H1 (cell line): ENCODE data around the gene TMEM82. TPM values are rescaled to one million over a fixed set of nuclear protein-coding genes. Genes with fewer than 3 reads are reported as not detected.

Experiments
- POLR2AphosphoS5 ChIP-seq: IDR thresholded peaks from 2 replicates; pipeline ENCODE4 v1.6.1; 2011; ENCODE audit warnings: low read depth, low read length
- SP1 ChIP-seq: IDR thresholded peaks from 2 replicates; pipeline ENCODE4 v1.6.1; 2011; ENCODE audit warnings: low read depth, low read length
- polyA plus RNA-seq, 7 experiments: library from polyadenylated mRNA; depleted of rRNA in 3 of 7; stranded (reverse) in 5 of 7; unstranded in 2 of 7; fragments of >200 nt in 5 of 7; fragments of 200-250 nt in 2 of 7; gene quantifications; 1 replicate in 5 of 7; 2 replicates in 1 of 7; 4 replicates in 1 of 7; pipeline versions ENCODE4 v1.2.1 to v1.2.3, GENCODE V29; 2011 to 2013; ENCODE audit warnings: missing spikeins in 2 of 7, mixed read lengths in 2 of 7
- total RNA-seq: library from RNA; stranded (reverse); fragmentation: NEBNext Ultra II Directional; extraction: Animal tissue kit (Norgen Biotek cat#: 25700); gene quantifications from 2 replicates; pipeline ENCODE4 v1.2.1, GENCODE V29; 2021
- TF ChIP-seq, protein P1 (sequence below): fragments of 300-600 bp; sonication (generic); IDR thresholded peaks from 2 replicates; pipeline ENCODE4 v1.7.1; 2012; ENCODE audit warnings: low read length, moderate library complexity, mild to moderate bottlenecking, inconsistent platforms; ENCODE audit not compliant: insufficient replicate concordance
- TF ChIP-seq, protein P2 (sequence below): IDR thresholded peaks from 2 replicates; pipeline ENCODE4 v1.6.1; 2012; ENCODE audit warnings: low read length, inconsistent platforms

The TMEM82 gene
- total and polyA plus RNA-seq, 2 of the 8 experiments (the other 6 are each of a cell fraction or from before 2014, with no cell fraction given), result 0.32 to 2.1 TPM

DNA sequence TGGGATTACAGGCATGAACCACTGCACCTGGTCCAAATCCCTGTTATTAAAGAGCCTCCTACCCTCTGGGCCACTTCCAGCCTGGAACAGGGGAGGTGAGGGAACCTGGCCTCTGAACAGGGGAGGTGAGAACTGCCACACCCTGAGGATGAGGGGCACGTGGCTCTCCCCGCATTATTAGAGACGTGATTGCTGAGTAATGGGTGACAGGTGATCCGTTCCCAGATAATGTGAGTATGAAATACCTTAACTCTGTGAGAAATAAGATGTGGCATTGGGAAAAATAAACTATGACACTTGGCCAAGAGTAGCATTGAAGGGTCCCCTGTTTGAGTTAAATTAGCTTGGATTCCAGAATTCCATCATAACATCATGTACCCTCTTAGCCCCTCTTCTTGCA lies 19.9 kb upstream of the TMEM82 start (continued):
- no peak for TF ChIP-seq POLR2AphosphoS5
- TF ChIP-seq, protein P1, sequence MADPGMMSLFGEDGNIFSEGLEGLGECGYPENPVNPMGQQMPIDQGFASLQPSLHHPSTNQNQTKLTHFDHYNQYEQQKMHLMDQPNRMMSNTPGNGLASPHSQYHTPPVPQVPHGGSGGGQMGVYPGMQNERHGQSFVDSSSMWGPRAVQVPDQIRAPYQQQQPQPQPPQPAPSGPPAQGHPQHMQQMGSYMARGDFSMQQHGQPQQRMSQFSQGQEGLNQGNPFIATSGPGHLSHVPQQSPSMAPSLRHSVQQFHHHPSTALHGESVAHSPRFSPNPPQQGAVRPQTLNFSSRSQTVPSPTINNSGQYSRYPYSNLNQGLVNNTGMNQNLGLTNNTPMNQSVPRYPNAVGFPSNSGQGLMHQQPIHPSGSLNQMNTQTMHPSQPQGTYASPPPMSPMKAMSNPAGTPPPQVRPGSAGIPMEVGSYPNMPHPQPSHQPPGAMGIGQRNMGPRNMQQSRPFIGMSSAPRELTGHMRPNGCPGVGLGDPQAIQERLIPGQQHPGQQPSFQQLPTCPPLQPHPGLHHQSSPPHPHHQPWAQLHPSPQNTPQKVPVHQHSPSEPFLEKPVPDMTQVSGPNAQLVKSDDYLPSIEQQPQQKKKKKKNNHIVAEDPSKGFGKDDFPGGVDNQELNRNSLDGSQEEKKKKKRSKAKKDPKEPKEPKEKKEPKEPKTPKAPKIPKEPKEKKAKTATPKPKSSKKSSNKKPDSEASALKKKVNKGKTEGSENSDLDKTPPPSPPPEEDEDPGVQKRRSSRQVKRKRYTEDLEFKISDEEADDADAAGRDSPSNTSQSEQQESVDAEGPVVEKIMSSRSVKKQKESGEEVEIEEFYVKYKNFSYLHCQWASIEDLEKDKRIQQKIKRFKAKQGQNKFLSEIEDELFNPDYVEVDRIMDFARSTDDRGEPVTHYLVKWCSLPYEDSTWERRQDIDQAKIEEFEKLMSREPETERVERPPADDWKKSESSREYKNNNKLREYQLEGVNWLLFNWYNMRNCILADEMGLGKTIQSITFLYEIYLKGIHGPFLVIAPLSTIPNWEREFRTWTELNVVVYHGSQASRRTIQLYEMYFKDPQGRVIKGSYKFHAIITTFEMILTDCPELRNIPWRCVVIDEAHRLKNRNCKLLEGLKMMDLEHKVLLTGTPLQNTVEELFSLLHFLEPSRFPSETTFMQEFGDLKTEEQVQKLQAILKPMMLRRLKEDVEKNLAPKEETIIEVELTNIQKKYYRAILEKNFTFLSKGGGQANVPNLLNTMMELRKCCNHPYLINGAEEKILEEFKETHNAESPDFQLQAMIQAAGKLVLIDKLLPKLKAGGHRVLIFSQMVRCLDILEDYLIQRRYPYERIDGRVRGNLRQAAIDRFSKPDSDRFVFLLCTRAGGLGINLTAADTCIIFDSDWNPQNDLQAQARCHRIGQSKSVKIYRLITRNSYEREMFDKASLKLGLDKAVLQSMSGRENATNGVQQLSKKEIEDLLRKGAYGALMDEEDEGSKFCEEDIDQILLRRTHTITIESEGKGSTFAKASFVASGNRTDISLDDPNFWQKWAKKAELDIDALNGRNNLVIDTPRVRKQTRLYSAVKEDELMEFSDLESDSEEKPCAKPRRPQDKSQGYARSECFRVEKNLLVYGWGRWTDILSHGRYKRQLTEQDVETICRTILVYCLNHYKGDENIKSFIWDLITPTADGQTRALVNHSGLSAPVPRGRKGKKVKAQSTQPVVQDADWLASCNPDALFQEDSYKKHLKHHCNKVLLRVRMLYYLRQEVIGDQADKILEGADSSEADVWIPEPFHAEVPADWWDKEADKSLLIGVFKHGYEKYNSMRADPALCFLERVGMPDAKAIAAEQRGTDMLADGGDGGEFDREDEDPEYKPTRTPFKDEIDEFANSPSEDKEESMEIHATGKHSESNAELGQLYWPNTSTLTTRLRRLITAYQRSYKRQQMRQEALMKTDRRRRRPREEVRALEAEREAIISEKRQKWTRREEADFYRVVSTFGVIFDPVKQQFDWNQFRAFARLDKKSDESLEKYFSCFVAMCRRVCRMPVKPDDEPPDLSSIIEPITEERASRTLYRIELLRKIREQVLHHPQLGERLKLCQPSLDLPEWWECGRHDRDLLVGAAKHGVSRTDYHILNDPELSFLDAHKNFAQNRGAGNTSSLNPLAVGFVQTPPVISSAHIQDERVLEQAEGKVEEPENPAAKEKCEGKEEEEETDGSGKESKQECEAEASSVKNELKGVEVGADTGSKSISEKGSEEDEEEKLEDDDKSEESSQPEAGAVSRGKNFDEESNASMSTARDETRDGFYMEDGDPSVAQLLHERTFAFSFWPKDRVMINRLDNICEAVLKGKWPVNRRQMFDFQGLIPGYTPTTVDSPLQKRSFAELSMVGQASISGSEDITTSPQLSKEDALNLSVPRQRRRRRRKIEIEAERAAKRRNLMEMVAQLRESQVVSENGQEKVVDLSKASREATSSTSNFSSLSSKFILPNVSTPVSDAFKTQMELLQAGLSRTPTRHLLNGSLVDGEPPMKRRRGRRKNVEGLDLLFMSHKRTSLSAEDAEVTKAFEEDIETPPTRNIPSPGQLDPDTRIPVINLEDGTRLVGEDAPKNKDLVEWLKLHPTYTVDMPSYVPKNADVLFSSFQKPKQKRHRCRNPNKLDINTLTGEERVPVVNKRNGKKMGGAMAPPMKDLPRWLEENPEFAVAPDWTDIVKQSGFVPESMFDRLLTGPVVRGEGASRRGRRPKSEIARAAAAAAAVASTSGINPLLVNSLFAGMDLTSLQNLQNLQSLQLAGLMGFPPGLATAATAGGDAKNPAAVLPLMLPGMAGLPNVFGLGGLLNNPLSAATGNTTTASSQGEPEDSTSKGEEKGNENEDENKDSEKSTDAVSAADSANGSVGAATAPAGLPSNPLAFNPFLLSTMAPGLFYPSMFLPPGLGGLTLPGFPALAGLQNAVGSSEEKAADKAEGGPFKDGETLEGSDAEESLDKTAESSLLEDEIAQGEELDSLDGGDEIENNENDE, result no peak
- TF ChIP-seq, protein P2, sequence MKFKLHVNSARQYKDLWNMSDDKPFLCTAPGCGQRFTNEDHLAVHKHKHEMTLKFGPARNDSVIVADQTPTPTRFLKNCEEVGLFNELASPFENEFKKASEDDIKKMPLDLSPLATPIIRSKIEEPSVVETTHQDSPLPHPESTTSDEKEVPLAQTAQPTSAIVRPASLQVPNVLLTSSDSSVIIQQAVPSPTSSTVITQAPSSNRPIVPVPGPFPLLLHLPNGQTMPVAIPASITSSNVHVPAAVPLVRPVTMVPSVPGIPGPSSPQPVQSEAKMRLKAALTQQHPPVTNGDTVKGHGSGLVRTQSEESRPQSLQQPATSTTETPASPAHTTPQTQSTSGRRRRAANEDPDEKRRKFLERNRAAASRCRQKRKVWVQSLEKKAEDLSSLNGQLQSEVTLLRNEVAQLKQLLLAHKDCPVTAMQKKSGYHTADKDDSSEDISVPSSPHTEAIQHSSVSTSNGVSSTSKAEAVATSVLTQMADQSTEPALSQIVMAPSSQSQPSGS, result no peak
- TF ChIP-seq SP1, result no peak
